ENCODE data around the gene OR6N2. TPM values are rescaled to one million over a fixed set of nuclear protein-coding genes. Genes with fewer than 3 reads are reported as not detected.

Gene OR6N2
- total and polyA plus RNA-seq, 9 of the 15 experiments (the other 6 are each of a cell fraction or from before 2014, with no cell fraction given), result not detected

GRCh38 chr1:158814970-158815369, 34.0 kb upstream of the OR6N2 start (continued):
- no peak for TF ChIP-seq CHD7 (IDR thresholded peaks at IDR 0.05; ENCODE audit: low read depth, low read length)
- TF ChIP-seq PKNOX1 (IDR thresholded peaks at IDR 0.05), result peak; percentile 42; the same call in 1 of the 2 replicates
- no peak for TF ChIP-seq ZNF77 (CRISPR knock-in tag; IDR thresholded peaks at IDR 0.05)
- no peak for TF ChIP-seq NBN (IDR thresholded peaks at IDR 0.05; ENCODE audit: low read depth)
- TF ChIP-seq CEBPB (tag; IDR thresholded peaks at IDR 0.05), result no peak
- TF ChIP-seq SFPQ (IDR thresholded peaks at IDR 0.05; ENCODE audit: low read depth, low read length), result no peak
- peak; percentile 50 for TF ChIP-seq CBFA2T2 (conservative IDR thresholded peaks at IDR 0.05)
- TF ChIP-seq TCF3 (CRISPR knock-in tag; IDR thresholded peaks at IDR 0.05), result peak; percentile 46; the same call in 1 of the 2 replicates
- TF ChIP-seq ZC3H8 (IDR thresholded peaks at IDR 0.05), result no peak
- TF ChIP-seq SUPT5H (IDR thresholded peaks at IDR 0.05), result no peak
- peak; percentile 62; the same call in 1 of the 2 replicates for TF ChIP-seq MEF2A (IDR thresholded peaks at IDR 0.05; ENCODE audit: control insufficient read depth, low read depth, low read length)
- TF ChIP-seq HDAC3 (IDR thresholded peaks at IDR 0.05; ENCODE audit: borderline replicate concordance, partially characterized antibody), result no peak
- peak; percentile 91 for TF ChIP-seq ZNF24 (IDR thresholded peaks at IDR 0.05)
- peak; percentile 58 for TF ChIP-seq MEIS2 (IDR thresholded peaks at IDR 0.05; ENCODE audit: partially characterized antibody)
- TF ChIP-seq HDAC1 (IDR thresholded peaks at IDR 0.05), result no peak
- peak; percentile 47; the same call in 1 of the 2 replicates for TF ChIP-seq TEAD4 (IDR thresholded peaks at IDR 0.05; ENCODE audit: low read length)
- no peak for TF ChIP-seq TEAD4 (CRISPR knock-in tag; IDR thresholded peaks at IDR 0.05; ENCODE audit: borderline replicate concordance)

Measured in K562 (cell line).